Type B pancreatic cell (in vitro differentiated cells): ENCODE measurements around the gene FAM120B. TPM values are rescaled to one million over a fixed set of nuclear protein-coding genes. Genes with fewer than 3 reads are reported as not detected.

Experiments
- DNase-seq: peaks from one replicate; pipeline ENCODE4 v3.0.0; 2021; ENCODE audit warnings: mixed read lengths; ENCODE audit not compliant: unreplicated experiment; ENCODE audit errors: extremely low spot score
- H3K27ac Mint-ChIP-seq: 2 replicates; pipeline ENCODE4 v1.8.0; 2021; ENCODE audit warnings: mild to moderate bottlenecking, mixed read lengths
- H3K27me3 Mint-ChIP-seq: 2 replicates; pipeline ENCODE4 v1.8.0; 2021; ENCODE audit warnings: mixed read lengths
- H3K36me3 Mint-ChIP-seq: 2 replicates; pipeline ENCODE4 v1.8.0; 2021; ENCODE audit warnings: mixed read lengths
- H3K4me1 Mint-ChIP-seq: one replicate; pipeline ENCODE4 v1.8.0; 2021; ENCODE audit warnings: mixed read lengths; ENCODE audit not compliant: unreplicated experiment
- H3K4me3 Mint-ChIP-seq: 2 replicates; pipeline ENCODE4 v1.8.0; 2021; ENCODE audit warnings: mild to moderate bottlenecking, mixed read lengths
- H3K9me3 Mint-ChIP-seq: 2 replicates; pipeline ENCODE4 v1.8.0; 2021; ENCODE audit warnings: mixed read lengths
- CTCF ChIP-seq: fragments of 200-600 bp; sonication (generic); conservative IDR thresholded peaks from 2 replicates; pipeline ENCODE4 v1.5.0; 2021; ENCODE audit warnings: antibody characterized with exemption, mild to moderate bottlenecking
- total RNA-seq: library from RNA; stranded (reverse); gene quantifications from 2 replicates; pipeline ENCODE4 v1.2.1, GENCODE V29; 2021; ENCODE audit warnings: low replicate concordance

FAM120B gene
- total RNA-seq, 1 donor from 2014 or later: 40.5 TPM

- peaks cover 34% of the 10 kb centered on the region for H3K4me1 Mint-ChIP-seq
- no peaks in the 10 kb centered on the region for H3K36me3 Mint-ChIP-seq
- no peak for DNase-seq
- peaks cover 6% of the 10 kb centered on the region for H3K27me3 Mint-ChIP-seq
- peak overlapping the region; percentile 78 for H3K27ac Mint-ChIP-seq
- H3K4me3 Mint-ChIP-seq: peak overlapping the region; percentile 55
- no peak for TF ChIP-seq CTCF
- no peaks in the 10 kb centered on the region for H3K9me3 Mint-ChIP-seq
Observed at GRCh38 chr6:170266061-170266825, 40.3 kb upstream of the FAM120B start.

- H3K4me1 Mint-ChIP-seq: peaks cover 34% of the 10 kb centered on the region
Observed at GRCh38 chr6:170267688-170268087, 38.9 kb upstream of the FAM120B start.

GRCh38 chr6:170268216-170269129 is 38.1 kb upstream of the FAM120B start:
- H3K27me3 Mint-ChIP-seq: peaks cover 3% of the 10 kb centered on the region
- DNase-seq: no peak
- TF ChIP-seq CTCF: no peak
- H3K4me1 Mint-ChIP-seq: peaks cover 31% of the 10 kb centered on the region
- H3K4me3 Mint-ChIP-seq: no peak overlapping the region
- no peaks in the 10 kb centered on the region for H3K36me3 Mint-ChIP-seq
- no peaks in the 10 kb centered on the region for H3K9me3 Mint-ChIP-seq
- no peak overlapping the region for H3K27ac Mint-ChIP-seq

More at GRCh38 chr6:170267688-170268087, 38.9 kb upstream of the FAM120B start:
- H3K9me3 Mint-ChIP-seq: no peaks in the 10 kb centered on the region
- no peaks in the 10 kb centered on the region for H3K36me3 Mint-ChIP-seq
- peaks cover 6% of the 10 kb centered on the region for H3K27me3 Mint-ChIP-seq
- no peak for TF ChIP-seq CTCF
- no peak overlapping the region for H3K4me3 Mint-ChIP-seq
- H3K27ac Mint-ChIP-seq: no peak overlapping the region
- no peak for DNase-seq

- Mint-ChIP-seq H3K36me3 (no peaks in the 10 kb centered on the region), H3K27ac (peak overlapping the region; percentile 89), H3K9me3 (no peaks in the 10 kb centered on the region), H3K27me3 (peaks cover 9% of the 10 kb centered on the region), H3K4me3 (peak overlapping the region; percentile 47), H3K4me1 (peaks cover 34% of the 10 kb centered on the region)
- TF ChIP-seq CTCF: no peak
- no peak for DNase-seq
Observed at GRCh38 chr6:170269151-170269845, 37.3 kb upstream of the FAM120B start.

GRCh38 chr6:170269846-170270541 is 36.6 kb upstream of the FAM120B start:
- peak overlapping the region; percentile 89 for H3K27ac Mint-ChIP-seq
- H3K4me3 Mint-ChIP-seq: peak overlapping the region; percentile 47
- H3K4me1 Mint-ChIP-seq: peaks cover 34% of the 10 kb centered on the region
- no peaks in the 10 kb centered on the region for H3K9me3 Mint-ChIP-seq
- no peak for DNase-seq
- H3K36me3 Mint-ChIP-seq: no peaks in the 10 kb centered on the region
- no peak for TF ChIP-seq CTCF
- H3K27me3 Mint-ChIP-seq: peaks cover 6% of the 10 kb centered on the region
